ENCODE results near the gene MEG3. TPM values are rescaled to one million over a fixed set of nuclear protein-coding genes. Genes with fewer than 3 reads are reported as not detected.

MEG3 gene
- 100 to 1,000 TPM; 101 to 177 (median 167) TPM for total RNA-seq

DNA sequence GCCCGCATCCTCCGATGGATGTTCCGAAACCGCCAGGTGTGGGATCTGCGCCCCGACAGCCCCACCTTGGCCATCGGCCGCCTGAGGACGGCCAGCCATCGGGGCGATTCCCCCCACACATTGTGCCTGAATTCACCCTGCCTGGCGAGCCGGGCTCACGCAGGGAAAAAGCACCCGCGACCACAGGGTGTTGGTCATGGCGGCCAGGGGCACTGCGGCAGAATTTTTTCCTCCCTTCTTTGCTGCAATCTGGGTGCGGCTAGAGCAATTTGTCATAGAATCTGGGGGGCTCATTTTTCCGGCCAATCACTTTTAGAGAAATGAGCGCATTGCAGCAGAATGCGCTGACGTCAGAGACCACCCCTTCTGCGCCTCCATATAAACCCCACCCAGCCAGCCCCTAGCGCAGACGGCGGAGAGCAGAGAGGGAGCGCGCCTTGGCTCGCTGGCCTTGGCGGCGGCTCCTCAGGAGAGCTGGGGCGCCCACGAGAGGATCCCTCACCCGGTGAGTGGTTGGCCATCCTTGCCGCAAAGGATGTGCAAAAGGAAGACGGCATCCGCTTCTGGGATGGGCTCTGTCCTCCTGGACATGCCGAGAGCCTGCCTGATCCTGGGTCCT is at the start of gene MEG3:
Gene MEG3 (plus strand): TSS at position 406 of the 619 bp plus-strand sequence.
- H3K27ac ChIP-seq: peak within 1 kb of the TSS; percentile 47 to 87 (median 57)
- peak within 1 kb of the TSS; percentile 26 to 55 (median 35) for H3K4me3 ChIP-seq
- H3K4me1 ChIP-seq: no peaks in the 10 kb centered on the region
- peaks cover 0 to 27% (median 0%) of the 10 kb centered on the region in 4 donors for H3K9me3 ChIP-seq
- peak; percentile 19 to 51 for DNase-seq (ENCODE audit: low spot score in 2 of 2)
- H3K27me3 ChIP-seq: peaks cover 0 to 22% of the 10 kb centered on the region in 2 donors
- no peaks in the 10 kb centered on the region for H3K36me3 ChIP-seq
- TF ChIP-seq POLR2A (IDR thresholded peaks at IDR 0.05) (peak; percentile 54 to 89), EP300 (IDR thresholded peaks at IDR 0.05) (peak in 1 of 2 donors; percentile 98)
- TF ChIP-seq, protein P1, sequence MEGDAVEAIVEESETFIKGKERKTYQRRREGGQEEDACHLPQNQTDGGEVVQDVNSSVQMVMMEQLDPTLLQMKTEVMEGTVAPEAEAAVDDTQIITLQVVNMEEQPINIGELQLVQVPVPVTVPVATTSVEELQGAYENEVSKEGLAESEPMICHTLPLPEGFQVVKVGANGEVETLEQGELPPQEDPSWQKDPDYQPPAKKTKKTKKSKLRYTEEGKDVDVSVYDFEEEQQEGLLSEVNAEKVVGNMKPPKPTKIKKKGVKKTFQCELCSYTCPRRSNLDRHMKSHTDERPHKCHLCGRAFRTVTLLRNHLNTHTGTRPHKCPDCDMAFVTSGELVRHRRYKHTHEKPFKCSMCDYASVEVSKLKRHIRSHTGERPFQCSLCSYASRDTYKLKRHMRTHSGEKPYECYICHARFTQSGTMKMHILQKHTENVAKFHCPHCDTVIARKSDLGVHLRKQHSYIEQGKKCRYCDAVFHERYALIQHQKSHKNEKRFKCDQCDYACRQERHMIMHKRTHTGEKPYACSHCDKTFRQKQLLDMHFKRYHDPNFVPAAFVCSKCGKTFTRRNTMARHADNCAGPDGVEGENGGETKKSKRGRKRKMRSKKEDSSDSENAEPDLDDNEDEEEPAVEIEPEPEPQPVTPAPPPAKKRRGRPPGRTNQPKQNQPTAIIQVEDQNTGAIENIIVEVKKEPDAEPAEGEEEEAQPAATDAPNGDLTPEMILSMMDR (IDR thresholded peaks at IDR 0.05): peak in 1 of 5 experiments; percentile 5
- WGBS, 2 donors: 63 to 69% methylated on average over 36 to 39 of the region's 39 CpGs

DNA sequence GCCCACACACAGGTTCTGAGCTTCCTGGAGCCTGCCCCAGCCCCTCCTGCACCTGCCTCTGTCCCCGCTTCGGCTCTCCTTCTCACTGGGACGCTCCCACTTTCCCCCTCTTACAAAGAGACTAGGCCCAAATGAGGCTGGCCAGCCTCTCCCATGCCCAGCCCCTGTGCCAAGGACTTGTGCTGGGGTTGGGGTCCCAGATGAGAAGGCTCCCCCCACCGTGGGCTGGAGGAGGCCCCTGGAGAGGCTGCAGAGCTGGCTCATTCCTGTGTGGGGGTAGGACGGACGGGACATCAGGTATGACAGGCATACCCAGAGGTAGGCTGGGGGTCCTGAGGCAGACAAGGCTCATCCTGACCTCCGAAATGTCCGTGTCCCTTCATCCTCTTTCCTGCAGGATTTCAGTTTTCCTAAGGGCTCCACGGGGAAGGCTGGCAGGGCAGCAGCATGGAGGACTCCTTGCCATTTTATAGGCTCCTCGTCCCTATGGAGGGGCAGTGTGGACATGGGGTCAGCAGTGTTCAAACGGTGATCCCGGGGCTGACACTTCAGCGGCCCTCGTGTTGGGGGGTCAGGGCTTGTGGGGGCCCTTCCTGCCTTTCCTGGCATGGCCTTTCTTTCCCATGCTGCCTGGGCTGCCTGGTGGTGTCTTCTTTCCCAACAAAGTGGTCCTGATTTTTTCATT is 49.1 kb upstream of the MEG3 start:
- no peaks in the 10 kb centered on the region for H3K9me3 ChIP-seq
- no peaks in the 10 kb centered on the region for H3K36me3 ChIP-seq
- DNase-seq (ENCODE audit: low spot score in 2 of 2): no peak
- H3K27ac ChIP-seq: no peak overlapping the region
- 78 to 81% methylated on average over 14 of the region's 14 CpGs for WGBS, 2 donors
- no peaks in the 10 kb centered on the region for H3K27me3 ChIP-seq
- TF ChIP-seq, protein P1 (IDR thresholded peaks at IDR 0.05): no peak
- no peak for TF ChIP-seq EP300 (IDR thresholded peaks at IDR 0.05)
- no peak for TF ChIP-seq POLR2A (IDR thresholded peaks at IDR 0.05)
- no peaks in the 10 kb centered on the region for H3K4me1 ChIP-seq
- H3K4me3 ChIP-seq: no peak overlapping the region

DNA sequence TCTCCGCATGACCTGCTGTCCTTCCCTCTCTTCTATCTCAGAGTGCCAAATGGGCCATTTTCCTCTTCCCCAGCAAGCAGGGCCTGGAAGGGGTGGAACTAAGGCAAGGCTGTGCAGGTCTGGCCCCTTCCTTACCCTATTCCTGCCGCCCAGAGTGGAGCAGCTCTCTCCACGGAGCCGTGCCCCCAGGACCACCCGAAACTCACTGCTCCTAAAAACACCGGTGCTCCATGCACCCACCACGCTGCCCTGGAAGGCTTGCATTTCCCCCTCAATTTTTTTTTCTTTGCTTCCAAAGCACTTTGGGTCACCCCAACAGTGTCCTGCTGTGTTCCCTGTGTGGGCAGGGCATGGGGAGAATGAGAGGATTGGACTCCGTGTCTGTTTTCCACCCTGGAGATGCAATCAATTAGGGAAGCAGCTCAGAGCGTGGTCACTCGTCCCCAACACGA is 48.5 kb upstream of the MEG3 start:
- 76 to 77% methylated on average over 11 of the region's 11 CpGs for WGBS, 2 donors
- Histone ChIP-seq H3K4me3 (no peak overlapping the region), H3K9me3 (no peaks in the 10 kb centered on the region), H3K27me3 (no peaks in the 10 kb centered on the region), H3K36me3 (no peaks in the 10 kb centered on the region), H3K4me1 (no peaks in the 10 kb centered on the region), H3K27ac (no peak overlapping the region)
- DNase-seq (ENCODE audit: low spot score in 2 of 2): no peak
- TF ChIP-seq, protein P1 (IDR thresholded peaks at IDR 0.05): no peak
- TF ChIP-seq POLR2A (IDR thresholded peaks at IDR 0.05): no peak
- no peak for TF ChIP-seq EP300 (IDR thresholded peaks at IDR 0.05)

DNA sequence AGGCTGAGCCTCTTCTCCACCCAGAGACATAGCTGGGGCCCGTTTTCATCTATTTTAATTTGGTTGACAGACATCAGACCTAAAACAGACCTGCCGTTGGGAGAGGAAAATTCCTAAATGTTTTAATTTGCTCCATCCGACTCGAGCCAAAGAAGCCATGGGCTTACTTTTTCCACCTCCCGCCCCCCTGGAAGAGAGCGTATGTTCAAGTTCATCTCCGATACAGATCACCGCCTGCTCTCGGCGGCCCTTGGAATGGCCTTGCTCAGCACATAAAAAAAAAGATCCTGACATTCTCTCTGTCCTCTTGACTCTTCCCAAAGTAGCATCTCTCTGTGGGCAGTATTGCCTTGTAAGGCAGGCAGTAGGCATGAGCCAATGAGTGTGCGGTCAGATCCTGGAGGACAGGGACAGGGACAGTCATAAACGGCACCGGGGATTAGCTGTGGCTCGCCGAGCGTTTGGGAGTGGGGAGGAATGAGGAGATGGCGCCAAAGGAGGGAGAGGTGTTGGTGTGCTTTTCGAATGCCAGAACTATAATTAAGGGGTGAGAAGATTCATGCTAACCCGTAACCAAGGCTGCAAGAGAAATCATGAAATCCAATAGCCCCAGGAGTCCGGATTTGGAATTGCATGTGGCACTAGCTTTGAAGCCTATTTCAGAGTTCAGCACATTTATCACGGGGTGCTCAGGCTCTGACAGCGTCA is 47.9 kb upstream of the MEG3 start:
- Histone ChIP-seq H3K36me3 (no peaks in the 10 kb centered on the region), H3K4me1 (no peaks in the 10 kb centered on the region), H3K4me3 (no peak overlapping the region), H3K9me3 (no peaks in the 10 kb centered on the region), H3K27me3 (no peaks in the 10 kb centered on the region), H3K27ac (no peak overlapping the region)
- no peak for DNase-seq (ENCODE audit: low spot score in 2 of 2)
- TF ChIP-seq, protein P1 (IDR thresholded peaks at IDR 0.05): no peak
- TF ChIP-seq EP300 (IDR thresholded peaks at IDR 0.05) (no peak), POLR2A (IDR thresholded peaks at IDR 0.05) (no peak)
- WGBS, 2 donors: 73 to 76% methylated on average over 22 of the region's 22 CpGs

DNA sequence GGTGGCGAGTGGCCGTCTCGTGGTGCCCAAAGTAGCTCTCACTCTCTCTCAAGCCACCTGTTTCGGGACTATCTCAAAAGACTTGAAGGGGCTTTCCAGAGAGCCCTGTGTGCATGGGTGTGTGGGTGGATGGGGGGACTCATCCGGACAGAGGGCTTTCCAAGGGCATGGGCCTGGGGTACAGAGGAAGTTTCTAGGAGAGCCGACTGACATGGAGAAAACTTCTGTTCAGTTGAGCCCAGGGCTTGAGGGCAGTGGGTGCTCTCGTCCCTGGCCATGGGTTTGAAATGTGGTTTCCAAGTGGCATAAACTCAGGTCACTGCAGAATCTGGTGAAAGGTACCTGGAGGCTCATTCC is 47.4 kb upstream of the MEG3 start:
- H3K4me3 ChIP-seq: no peak overlapping the region
- H3K27ac ChIP-seq: no peak overlapping the region
- TF ChIP-seq POLR2A (IDR thresholded peaks at IDR 0.05) (no peak), EP300 (IDR thresholded peaks at IDR 0.05) (no peak)
- TF ChIP-seq, protein P1 (IDR thresholded peaks at IDR 0.05): no peak
- no peak for DNase-seq (ENCODE audit: low spot score in 2 of 2)
- no peaks in the 10 kb centered on the region for H3K4me1 ChIP-seq
- no peaks in the 10 kb centered on the region for H3K9me3 ChIP-seq
- 76 to 83% methylated on average over 7 of the region's 7 CpGs for WGBS, 2 donors
- H3K36me3 ChIP-seq: no peaks in the 10 kb centered on the region
- H3K27me3 ChIP-seq: no peaks in the 10 kb centered on the region

Data from tibial nerve (tissue), 4 donors.